Uterus (tissue), 2 donors: ENCODE results near the gene PPP2R2D.

Experiments used
- CTCF ChIP-seq, 4 experiments: fragments of 200-600 bp in 2 of 4; fragments of 450-650 bp in 2 of 4; sonication (generic) in 2 of 4; IDR thresholded peaks; one replicate each; pipeline ENCODE4 v1.5.1; 2016 to 2019; ENCODE audit warnings: antibody characterized with exemption in 4 of 4, mild to moderate bottlenecking in 2 of 4, moderate library complexity in 1 of 4
- POLR2A ChIP-seq, 2 donors: fragments of 450-650 bp; IDR thresholded peaks; one replicate each; pipeline ENCODE4 v1.6.1; 2016; ENCODE audit warnings: antibody characterized with exemption in 2 of 2, mild to moderate bottlenecking in 1 of 2, moderate library complexity in 1 of 2

- no peak for TF ChIP-seq CTCF (IDR thresholded peaks at IDR 0.05)
- TF ChIP-seq POLR2A (IDR thresholded peaks at IDR 0.05): no peak
These were observed 25.3 kb upstream of the PPP2R2D start for GRCh38 chr10:131875501-131875900.
